ENCODE results near the gene SGMS1.
"Not testable (repeated sequence)": the region's sequence is repeated elsewhere in the genome, so short reads cannot be mapped to it uniquely, and the experiment has no call there.

Gene SGMS1

GRCh38 chr10:50355693-50356480 lies 267.9 kb downstream of the SGMS1 start:
- DNase-seq (ENCODE audit: extremely low read depth in 1 of 2, low read depth in 1 of 2), result not testable (repeated sequence)

- no peak for DNase-seq (ENCODE audit: extremely low read depth in 1 of 2, low read depth in 1 of 2)
Observed at GRCh38 chr10:50351483-50352146, 272.1 kb downstream of the SGMS1 start.

GRCh38 chr10:50350366-50350765 lies 273.4 kb downstream of the SGMS1 start:
- DNase-seq (ENCODE audit: extremely low read depth in 1 of 2, low read depth in 1 of 2), result no peak

DNA sequence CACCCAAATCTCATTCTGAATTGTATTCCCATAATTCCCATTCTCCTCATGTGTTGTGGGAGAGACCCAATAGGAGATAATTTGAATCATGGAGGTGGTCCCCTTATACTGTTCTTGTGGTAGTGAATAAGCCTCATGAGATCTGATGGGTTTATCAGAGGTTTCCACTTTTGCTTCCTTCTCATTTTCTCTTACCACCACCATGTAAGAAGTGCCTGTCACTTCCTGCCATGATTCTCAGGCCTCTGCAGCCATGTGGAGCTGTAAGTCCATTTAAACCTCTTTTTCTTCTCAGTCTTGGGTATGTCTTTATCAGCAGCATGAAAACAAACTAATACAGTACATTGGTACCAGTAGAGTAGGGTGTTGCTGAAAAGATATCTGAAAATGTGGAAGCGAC lies 274.2 kb downstream of the SGMS1 start:
- DNase-seq (ENCODE audit: extremely low read depth in 1 of 2, low read depth in 1 of 2), result no peak

- DNase-seq (ENCODE audit: extremely low read depth in 1 of 2, low read depth in 1 of 2), result no peak
Observed at GRCh38 chr10:50347394-50347802, 276.4 kb downstream of the SGMS1 start.

DNA sequence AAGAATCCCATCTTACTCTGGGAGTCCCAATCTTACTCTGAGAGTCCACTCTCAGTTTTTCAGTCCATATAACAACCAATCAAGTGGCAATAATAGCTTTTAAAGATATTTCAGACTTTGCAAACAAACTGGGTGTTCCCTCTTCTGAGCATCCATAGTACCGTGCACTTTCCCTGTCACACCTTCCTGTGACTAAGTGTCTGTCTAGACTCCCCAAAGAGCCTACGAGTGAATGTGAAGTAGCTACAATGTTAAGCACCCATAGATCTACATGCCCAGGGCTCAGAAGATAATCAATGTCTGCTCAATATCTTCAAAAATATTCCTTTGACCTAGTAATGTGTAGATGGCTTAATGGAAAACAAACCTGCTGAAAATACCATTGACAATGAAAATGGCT lies 276.8 kb downstream of the SGMS1 start:
- DNase-seq (ENCODE audit: extremely low read depth in 1 of 2, low read depth in 1 of 2), result no peak

DNA sequence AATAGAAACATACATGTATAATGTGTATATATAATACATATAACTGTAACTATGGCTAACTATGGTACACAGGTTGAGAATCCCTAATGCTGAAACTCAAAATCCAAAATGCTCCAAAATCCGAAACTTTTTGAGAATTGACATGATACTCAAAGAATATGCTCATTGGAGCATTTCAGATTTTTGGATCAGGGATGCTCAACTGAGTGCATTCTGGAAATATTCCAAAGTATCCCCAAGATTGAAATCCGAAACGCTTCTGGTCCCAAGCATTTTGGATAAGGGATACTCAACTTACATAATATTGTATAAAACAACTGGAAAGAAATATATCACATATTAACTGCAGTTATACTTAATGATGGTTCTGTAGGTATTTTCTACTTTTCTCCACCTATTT lies 278.2 kb downstream of the SGMS1 start:
- DNase-seq (ENCODE audit: extremely low read depth in 1 of 2, low read depth in 1 of 2), result no peak

GRCh38 chr10:50343702-50344331 lies 279.9 kb downstream of the SGMS1 start:
- DNase-seq (ENCODE audit: extremely low read depth in 1 of 2, low read depth in 1 of 2), result no peak

- no peak for DNase-seq (ENCODE audit: extremely low read depth in 1 of 2, low read depth in 1 of 2)
Observed at GRCh38 chr10:50341987-50342386, 281.8 kb downstream of the SGMS1 start.

- no peak for DNase-seq (ENCODE audit: extremely low read depth in 1 of 2, low read depth in 1 of 2)
Observed at GRCh38 chr10:50336140-50336539, 287.6 kb downstream of the SGMS1 start.

GRCh38 chr10:50335397-50335796 lies 288.4 kb downstream of the SGMS1 start:
- DNase-seq (ENCODE audit: extremely low read depth in 1 of 2, low read depth in 1 of 2), result no peak

DNA sequence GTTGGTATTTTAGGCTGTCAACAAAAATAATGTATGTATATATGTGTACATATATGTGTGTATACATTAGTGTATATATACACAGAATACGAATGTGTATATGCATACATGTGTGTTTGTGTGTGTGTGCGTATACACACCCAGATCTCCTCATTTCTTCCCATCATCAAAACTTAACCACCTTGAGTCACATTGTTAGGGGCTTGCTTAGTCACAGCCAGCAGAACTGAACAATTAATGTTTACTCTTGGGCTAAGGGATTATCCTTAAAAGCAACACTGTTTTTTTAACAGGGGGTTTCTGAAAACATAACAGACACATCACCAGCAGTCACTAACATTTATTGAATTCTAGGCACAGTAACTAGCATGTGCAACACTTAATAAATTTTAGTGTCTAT lies 289.5 kb downstream of the SGMS1 start:
- DNase-seq (ENCODE audit: extremely low read depth in 1 of 2, low read depth in 1 of 2), result no peak

GRCh38 chr10:50333872-50334271 lies 289.9 kb downstream of the SGMS1 start:
- no peak for DNase-seq (ENCODE audit: extremely low read depth in 1 of 2, low read depth in 1 of 2)

- DNase-seq (ENCODE audit: extremely low read depth in 1 of 2, low read depth in 1 of 2), result no peak
Observed at GRCh38 chr10:50332108-50332842, 291.5 kb downstream of the SGMS1 start.

- no peak for DNase-seq (ENCODE audit: extremely low read depth in 1 of 2, low read depth in 1 of 2)
Observed at GRCh38 chr10:50331486-50331885, 292.3 kb downstream of the SGMS1 start.

GRCh38 chr10:50326757-50327701 lies 296.7 kb downstream of the SGMS1 start:
- DNase-seq (ENCODE audit: extremely low read depth in 1 of 2, low read depth in 1 of 2), result no peak

DNA sequence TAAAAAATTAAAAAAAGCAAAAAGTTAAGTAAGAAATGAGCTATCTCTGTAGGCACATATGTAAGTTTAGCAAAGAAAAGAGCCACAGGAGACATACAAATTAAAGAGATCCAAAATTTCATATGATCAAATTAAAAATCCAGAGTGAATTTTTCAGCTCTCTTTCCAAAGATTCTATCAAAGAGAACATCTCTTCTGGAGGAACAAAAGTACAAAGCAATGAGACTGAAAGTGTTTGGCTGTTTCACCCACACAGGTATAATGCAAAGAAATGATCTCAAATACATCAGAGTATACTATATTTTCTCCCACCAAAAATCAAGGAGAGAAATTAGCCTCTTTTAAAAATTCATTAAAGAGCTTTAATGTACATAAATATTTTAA lies 297.6 kb downstream of the SGMS1 start:
- DNase-seq (ENCODE audit: extremely low read depth in 1 of 2, low read depth in 1 of 2), result no peak

DNA sequence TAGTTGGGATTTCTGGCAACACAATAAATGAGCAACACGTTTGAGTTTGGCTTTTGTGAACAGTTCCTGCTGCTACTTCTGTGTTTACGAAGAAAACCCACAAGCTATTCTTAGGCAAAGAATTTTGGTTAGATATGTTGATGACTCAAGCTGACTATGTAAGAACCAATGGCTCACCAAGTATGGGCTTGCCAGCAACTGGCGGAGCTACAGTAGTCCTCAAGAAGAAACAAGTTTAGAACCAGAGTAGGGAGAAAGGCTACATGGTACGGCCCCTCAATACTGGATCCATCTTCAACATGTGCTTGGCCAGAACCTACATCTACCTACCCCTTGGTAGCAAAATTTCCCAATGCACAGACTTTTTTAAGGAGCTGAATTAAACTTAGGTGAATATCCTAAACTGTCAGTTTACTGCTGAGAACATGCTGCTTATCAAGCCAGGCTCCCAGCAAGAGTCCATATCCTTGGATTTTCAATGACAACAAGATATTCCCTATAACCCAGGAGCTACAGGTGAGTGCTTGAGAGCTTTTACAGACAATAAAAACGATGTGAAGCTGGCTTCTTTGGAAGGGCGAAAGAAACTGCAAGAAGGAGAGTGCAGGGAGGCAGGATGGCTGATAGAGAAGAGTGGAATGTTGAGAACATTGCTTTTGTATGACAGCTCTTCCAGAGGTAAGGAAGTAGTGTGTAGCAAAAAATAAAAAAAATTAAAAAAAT lies 298.1 kb downstream of the SGMS1 start:
- no peak for DNase-seq (ENCODE audit: extremely low read depth in 1 of 2, low read depth in 1 of 2)

GRCh38 chr10:50324680-50325393 lies 298.9 kb downstream of the SGMS1 start:
- DNase-seq (ENCODE audit: extremely low read depth in 1 of 2, low read depth in 1 of 2), result no peak

Measured in activated CD8-positive, alpha-beta memory T cell treated with anti-CD3 and anti-CD28 coated beads for 1 hour (primary cell).